ENCODE data around the gene SLC4A4.

SLC4A4 gene

DNA sequence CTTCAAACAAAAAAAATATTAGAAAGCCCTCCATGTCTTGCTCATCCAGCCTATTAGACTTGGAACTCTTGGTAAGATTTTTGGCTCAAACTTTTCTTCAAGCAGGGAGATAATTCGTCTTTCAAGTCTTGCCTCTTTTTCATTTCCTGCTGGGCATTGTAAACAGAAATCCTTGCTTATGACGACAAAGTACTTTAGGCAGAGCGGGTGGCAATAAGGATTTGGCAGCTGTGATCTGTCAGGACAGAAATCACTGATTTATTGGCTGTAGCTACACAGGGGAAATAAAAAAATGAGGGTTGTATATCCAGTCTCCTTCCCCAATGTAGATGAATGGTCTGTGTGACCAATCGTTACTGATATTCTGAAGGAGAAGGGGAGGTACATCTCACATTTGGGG is 121.6 kb downstream of the SLC4A4 start:
- H3K36me3 ChIP-seq (ENCODE audit: control insufficient read depth, insufficient read depth, low read length), result no peaks in the 10 kb centered on the region
- no peak overlapping the region for H3K4me3 ChIP-seq (replicated peaks; ENCODE audit: low read depth, low read length)
- DNase-seq (ENCODE audit: extremely low read depth, insufficient read length), result no peak
- no peaks in the 10 kb centered on the region for H3K27me3 ChIP-seq (replicated peaks; ENCODE audit: control insufficient read depth, insufficient read depth, low read length)
- no peak for TF ChIP-seq CTCF (IDR thresholded peaks at IDR 0.05; ENCODE audit: insufficient read depth, low read length, poor library complexity, severe bottlenecking)

GRCh38 chr4:71461422-71461821 is 122.6 kb downstream of the SLC4A4 start:
- DNase-seq (ENCODE audit: extremely low read depth, insufficient read length), result no peak
- no peaks in the 10 kb centered on the region for H3K27me3 ChIP-seq (replicated peaks; ENCODE audit: control insufficient read depth, insufficient read depth, low read length)
- no peak for TF ChIP-seq CTCF (IDR thresholded peaks at IDR 0.05; ENCODE audit: insufficient read depth, low read length, poor library complexity, severe bottlenecking)
- no peaks in the 10 kb centered on the region for H3K36me3 ChIP-seq (ENCODE audit: control insufficient read depth, insufficient read depth, low read length)
- no peak overlapping the region for H3K4me3 ChIP-seq (replicated peaks; ENCODE audit: low read depth, low read length)

GRCh38 chr4:71466775-71467174 is 128.0 kb downstream of the SLC4A4 start:
- Histone ChIP-seq H3K27me3 (replicated peaks; ENCODE audit: control insufficient read depth, insufficient read depth, low read length) (no peaks in the 10 kb centered on the region), H3K36me3 (ENCODE audit: control insufficient read depth, insufficient read depth, low read length) (no peaks in the 10 kb centered on the region), H3K4me3 (replicated peaks; ENCODE audit: low read depth, low read length) (no peak overlapping the region)
- DNase-seq (ENCODE audit: extremely low read depth, insufficient read length), result no peak
- no peak for TF ChIP-seq CTCF (IDR thresholded peaks at IDR 0.05; ENCODE audit: insufficient read depth, low read length, poor library complexity, severe bottlenecking)

DNA sequence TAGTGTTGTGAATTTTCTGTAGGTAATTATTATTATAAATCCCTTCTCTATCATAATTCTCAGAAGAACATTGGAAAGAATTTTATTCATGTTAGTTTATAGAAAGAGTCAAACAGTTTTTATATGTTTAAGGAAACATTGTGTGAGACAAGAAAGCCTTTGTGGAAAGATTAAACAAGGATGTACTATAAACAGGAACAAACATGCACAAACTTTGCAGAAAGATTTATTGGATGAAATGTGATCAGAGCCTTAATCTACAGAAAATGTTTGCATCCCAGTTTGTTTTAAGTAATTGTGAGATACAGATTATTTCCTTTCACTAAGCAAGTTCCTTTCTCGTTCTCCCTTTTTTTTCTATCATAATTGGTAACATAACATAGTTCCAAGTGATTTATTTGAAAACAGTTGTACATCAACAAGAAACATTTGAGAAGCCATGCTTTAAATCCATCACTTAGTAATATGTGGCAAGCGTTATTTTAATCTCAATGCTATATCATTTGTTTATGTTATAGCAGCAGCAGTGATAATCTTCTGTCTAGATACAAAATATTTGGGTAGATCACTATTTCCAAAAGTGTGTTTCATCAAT is 129.4 kb downstream of the SLC4A4 start:
- Histone ChIP-seq H3K27me3 (replicated peaks; ENCODE audit: control insufficient read depth, insufficient read depth, low read length) (no peaks in the 10 kb centered on the region), H3K4me3 (replicated peaks; ENCODE audit: low read depth, low read length) (no peak overlapping the region), H3K36me3 (ENCODE audit: control insufficient read depth, insufficient read depth, low read length) (no peaks in the 10 kb centered on the region)
- no peak for TF ChIP-seq CTCF (IDR thresholded peaks at IDR 0.05; ENCODE audit: insufficient read depth, low read length, poor library complexity, severe bottlenecking)
- DNase-seq (ENCODE audit: extremely low read depth, insufficient read length), result no peak

DNA sequence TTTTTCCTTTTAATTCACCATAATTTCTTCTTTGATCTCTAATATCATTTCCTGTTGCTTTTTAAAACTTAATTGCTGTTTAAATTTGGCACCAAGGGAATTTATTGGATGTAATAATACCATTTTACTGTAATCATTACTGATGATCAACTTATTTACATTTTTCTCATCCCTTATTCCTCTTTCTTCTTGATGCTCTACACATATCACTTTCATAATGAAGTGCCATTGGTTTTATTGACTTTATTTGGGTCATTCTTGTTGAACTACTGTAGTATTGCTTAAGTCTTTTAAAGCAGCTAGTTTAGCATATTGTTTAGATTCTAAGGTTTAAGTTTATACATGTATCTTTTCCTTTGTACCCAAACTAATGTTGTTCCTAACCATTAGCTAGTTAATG is 130.7 kb downstream of the SLC4A4 start:
- TF ChIP-seq CTCF (IDR thresholded peaks at IDR 0.05; ENCODE audit: insufficient read depth, low read length, poor library complexity, severe bottlenecking), result no peak
- Histone ChIP-seq H3K4me3 (replicated peaks; ENCODE audit: low read depth, low read length) (no peak overlapping the region), H3K27me3 (replicated peaks; ENCODE audit: control insufficient read depth, insufficient read depth, low read length) (no peaks in the 10 kb centered on the region), H3K36me3 (ENCODE audit: control insufficient read depth, insufficient read depth, low read length) (no peaks in the 10 kb centered on the region)
- no peak for DNase-seq (ENCODE audit: extremely low read depth, insufficient read length)

GRCh38 chr4:71470524-71470923 is 131.7 kb downstream of the SLC4A4 start:
- no peaks in the 10 kb centered on the region for H3K27me3 ChIP-seq (replicated peaks; ENCODE audit: control insufficient read depth, insufficient read depth, low read length)
- TF ChIP-seq CTCF (IDR thresholded peaks at IDR 0.05; ENCODE audit: insufficient read depth, low read length, poor library complexity, severe bottlenecking), result no peak
- no peaks in the 10 kb centered on the region for H3K36me3 ChIP-seq (ENCODE audit: control insufficient read depth, insufficient read depth, low read length)
- DNase-seq (ENCODE audit: extremely low read depth, insufficient read length), result no peak
- no peak overlapping the region for H3K4me3 ChIP-seq (replicated peaks; ENCODE audit: low read depth, low read length)
